Activated CD4-positive, alpha-beta T cell treated with anti-CD3 and anti-CD28 coated beads, Interleukin-2, amount 50 U/mL, for 24 hours (primary cell): ENCODE measurements around the gene PCGF3.
"Not testable (repeated sequence)": the region's sequence is repeated elsewhere in the genome, so short reads cannot be mapped to it uniquely, and the experiment has no call there.

Experiments
- DNase-seq, 2 donors: peaks; one replicate each; pipeline ENCODE4 v3.0.0-alpha.2; 2020; ENCODE audit warnings: low read depth in 1 of 2, low spot score in 1 of 2

Gene PCGF3

GRCh38 chr4:793941-794621 lies 88.4 kb downstream of the PCGF3 start:
- no peak for DNase-seq

DNA sequence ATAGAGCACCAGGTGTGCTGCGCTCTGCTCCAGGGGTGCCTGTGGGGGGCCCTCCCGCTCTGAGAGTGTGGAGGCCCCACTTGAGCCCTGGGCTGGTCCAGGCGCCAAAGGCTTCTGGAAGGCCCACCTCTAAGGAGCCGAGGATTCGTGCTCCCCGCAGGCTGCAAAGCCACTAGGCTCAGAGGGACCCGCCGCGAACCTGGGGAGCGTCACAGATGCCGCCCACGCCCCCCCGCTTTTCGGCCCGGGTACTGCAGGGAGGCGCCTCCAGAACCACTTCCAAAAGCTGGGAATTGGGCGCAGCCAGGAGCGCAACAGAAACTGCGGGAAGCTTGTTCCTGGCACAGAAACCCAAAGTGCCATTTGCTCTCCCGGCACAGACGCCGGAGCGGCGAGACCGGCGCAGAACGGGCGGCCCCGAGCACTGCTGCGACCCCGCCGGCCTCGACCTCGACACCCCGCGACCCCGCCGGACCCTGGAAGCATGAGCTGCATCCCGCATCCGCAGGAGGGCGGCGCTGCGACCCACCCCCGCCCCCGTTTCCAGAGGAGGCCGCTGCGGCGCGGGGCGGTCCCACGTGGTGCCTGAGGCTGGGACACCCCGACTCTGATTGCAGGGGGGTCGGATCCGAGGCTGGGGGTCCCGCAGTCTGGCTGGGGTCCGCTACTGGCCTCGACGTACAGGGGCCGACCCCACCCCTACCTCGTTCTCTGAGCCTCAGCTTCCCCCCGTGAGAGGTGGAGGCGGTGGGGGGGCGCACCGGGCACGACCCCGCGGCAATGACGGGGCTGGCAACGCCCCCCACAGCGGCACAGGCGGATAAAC lies 89.5 kb downstream of the PCGF3 start:
- no peak for DNase-seq

DNA sequence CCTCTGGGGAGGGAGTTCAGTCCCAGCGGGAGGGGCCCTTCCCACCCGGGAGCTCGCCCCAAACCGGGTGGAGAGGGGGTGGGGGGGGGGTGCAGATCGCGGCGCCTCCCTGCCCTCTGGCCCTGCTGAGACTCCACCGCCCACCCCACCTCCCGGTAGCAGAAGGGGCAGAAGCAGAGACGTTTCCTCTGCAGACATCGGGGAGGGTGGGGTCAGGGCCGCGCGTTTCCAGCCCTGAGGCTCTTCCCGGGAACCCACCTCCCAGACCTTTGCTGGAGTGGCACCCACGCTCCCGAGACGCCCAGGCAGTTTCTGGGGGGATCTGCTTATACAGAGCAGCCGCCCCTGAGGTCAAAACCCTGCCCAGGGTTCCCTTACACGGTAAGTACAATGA lies 90.1 kb downstream of the PCGF3 start:
- no peak for DNase-seq

GRCh38 chr4:796206-796605 lies 90.6 kb downstream of the PCGF3 start:
- DNase-seq, result no peak

DNA sequence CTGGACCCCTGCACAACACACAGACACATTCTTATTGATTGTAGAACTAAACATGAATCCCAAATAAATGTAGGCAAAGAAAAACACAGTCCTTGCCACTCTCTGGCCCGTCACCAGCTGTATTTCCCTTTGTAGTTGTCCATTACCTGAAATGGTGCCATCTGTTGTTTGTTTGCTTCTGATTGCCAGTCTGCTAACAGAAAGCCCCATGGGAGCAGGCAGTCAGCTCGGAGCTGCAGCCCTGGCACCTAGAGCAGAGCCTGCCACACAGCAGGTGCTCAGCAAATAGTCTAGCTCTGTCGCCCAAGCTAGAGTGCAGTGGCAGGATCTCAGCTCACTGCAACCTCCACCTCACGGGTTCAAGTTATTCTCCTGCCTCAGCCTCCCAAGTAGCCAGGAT lies 91.4 kb downstream of the PCGF3 start:
- DNase-seq, result no peak

DNA sequence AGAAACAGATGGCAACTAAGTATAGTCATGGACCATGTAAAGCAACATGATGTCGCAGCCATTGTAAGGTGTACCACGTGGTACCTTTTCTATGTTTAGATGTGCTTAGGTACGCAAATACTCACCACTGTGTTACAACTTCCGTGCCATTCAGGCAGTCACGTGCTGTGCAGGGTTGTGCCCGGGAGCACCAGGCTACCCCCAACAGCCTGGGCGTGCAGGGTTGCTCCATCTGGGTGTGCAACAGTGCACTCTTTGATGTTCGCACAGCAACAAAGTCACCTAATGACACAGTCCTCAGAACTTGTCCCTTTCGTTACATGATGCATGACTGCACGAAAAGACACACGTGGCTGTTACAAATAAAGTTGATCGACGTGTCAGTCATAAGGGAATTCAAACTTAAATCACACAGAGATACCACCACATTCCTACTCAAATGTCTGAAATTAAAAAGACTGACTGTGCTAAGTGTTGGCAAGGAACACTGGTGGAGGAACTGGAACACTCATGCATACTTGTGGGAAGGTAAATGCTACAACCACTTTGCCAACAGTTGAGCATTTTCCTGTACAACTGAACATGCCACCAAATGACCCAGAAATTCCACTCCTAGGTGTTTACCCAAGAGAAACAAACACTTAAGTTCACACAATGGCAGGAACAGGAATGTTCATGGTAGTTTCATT lies 95.9 kb downstream of the PCGF3 start:
- no peak for DNase-seq

- no peak for DNase-seq
Measured at GRCh38 chr4:803884-804283, 98.3 kb downstream of the PCGF3 start.

DNA sequence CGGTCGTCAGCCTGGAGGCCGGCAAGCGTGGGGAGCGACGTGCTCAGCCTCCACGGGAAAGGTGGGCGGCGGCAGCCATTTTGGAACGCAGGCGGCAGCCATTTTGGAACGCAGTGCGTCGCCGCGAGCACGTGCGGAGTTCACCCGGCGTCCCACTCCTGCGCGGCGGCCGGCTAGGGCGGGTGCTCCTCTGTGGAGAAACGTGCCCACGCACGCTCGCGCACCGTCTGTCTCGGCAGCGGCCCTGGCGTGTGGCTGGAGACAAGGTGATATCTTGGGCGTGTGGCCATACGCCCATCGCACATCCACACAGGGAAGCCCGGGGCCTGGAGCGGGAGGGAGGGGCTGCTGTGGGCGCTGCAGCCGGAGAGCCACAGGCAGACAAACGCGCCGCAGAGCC lies 99.2 kb downstream of the PCGF3 start:
- no peak for DNase-seq

DNA sequence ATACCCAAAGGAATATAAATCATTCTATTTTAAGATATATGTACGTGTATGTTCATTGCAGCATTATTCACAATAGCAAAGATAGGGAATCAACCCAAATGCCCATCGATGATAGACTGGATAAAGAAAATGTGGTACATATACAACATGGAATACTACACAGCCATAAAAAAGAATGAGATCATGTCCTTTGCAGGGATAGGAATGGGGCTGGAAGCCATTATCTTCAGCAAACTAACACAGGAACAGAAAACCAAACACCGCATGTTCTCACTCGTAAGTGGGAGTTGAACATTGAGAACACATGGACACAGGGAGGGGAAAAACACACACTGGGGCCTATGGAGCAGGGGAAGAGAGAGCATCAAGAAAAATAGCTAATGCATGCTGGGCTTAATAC lies 101.3 kb downstream of the PCGF3 start:
- not testable (repeated sequence) for DNase-seq

DNA sequence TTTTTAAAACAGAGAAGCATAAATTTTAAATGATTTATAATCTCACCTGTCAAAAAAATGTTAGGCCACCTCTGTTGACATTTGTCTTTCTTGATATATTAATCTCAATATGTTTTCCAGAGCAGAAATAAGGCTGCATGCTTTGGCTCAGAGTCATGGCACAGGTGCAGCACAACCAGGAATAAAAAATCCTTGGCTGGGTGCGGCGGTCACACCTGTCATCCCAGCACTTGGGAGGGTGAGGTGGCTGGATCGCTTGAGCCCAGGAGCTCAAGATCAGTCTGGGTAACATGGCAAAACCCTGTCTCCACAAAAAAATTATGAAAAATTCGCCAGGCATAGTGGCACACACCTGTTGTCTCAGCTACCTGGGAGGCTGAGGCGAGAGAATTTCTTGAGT lies 102.2 kb downstream of the PCGF3 start:
- DNase-seq, result no peak

DNA sequence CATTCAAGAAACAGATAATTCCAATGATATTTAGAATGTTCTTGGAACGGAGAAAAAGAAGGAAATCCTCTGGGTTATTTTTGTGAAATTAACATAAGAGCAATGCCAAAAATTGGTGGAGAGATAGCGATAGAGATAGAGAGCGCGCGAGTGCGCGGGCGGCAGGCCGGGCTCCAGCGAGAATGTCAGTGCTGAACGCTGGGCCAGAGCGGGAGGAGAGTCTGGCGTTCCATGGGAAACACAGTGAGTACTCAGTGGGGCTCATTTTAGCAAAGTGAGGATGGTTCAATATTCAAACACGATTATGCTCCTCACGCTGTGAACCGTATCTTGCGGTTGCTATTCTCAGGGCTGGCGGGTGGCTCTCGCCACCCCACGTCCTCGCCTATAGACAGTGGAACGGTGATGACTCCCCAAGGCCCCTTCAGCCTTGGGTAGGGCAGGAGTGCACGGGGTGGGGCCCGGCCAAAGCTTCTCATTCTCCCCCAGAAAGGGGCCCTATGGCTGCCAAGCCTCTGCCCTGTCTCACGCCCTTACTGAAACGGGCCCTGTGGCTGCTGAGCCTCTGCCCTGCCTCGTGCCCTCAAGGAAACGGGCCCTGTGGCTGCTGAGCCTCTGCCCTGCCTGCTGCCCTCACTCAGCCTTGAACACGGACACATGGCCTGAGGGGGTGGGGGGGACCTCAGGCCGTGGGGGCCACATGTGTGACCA lies 103.4 kb downstream of the PCGF3 start:
- no peak for DNase-seq

- no peak for DNase-seq
Measured at GRCh38 chr4:813900-814299, 108.3 kb downstream of the PCGF3 start.

GRCh38 chr4:814312-814850 lies 108.7 kb downstream of the PCGF3 start:
- no peak for DNase-seq

DNA sequence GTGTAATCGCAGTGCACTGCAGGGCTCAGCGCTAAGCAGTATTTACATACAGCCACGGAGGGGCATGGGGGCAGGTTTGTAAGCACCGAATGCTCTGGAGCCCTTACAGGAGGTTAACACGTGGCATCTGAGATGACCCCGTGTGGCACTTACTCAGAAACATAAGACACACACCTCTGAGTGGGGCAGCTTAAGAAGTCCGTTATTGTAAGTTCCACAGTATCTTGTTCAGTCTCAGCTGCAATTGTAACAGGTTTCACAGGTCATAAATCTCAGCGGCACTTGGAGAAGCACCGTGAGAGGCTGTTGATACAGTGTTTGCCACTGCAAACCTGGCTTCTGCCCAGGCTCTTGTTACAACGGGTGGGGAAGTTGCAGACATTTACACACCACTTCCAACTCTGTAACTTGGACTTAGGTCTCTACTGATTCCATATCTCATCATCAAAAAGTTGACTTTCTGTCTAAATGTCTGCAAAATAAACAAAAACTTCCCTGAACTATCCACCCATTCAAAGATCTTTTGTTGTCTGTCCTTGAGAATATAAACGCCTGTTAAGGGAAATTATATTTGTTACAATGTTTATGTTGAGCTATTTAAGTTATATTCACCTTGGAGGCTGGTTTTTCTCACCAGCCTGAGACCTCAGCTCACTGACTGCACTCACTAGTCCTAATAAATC lies 110.0 kb downstream of the PCGF3 start:
- no peak for DNase-seq

GRCh38 chr4:818106-818921 lies 112.7 kb downstream of the PCGF3 start:
- DNase-seq, result no peak

- DNase-seq, result no peak
Measured at GRCh38 chr4:819401-820229, 114.0 kb downstream of the PCGF3 start.
